Astrocyte of the cerebellum (primary cell): ENCODE measurements around the gene PHOSPHO2.

ENCODE experiments used
- DNase-seq: peaks from one replicate; pipeline ENCODE4 v3.0.0-alpha.2; 2011; ENCODE audit warnings: low read depth
- H3K4me3 ChIP-seq: 2 replicates; pipeline ENCODE4 v1.5.1; 2011; ENCODE audit warnings: mild to moderate bottlenecking, low read depth, low read length, moderate library complexity
- in situ Hi-C: cut with HindIII; loops from 2 replicates; pipeline ENCODE4 v1.10.0; 2017; ENCODE audit warnings: low sequenced_read_pairs
- TF ChIP-seq, protein P1 (sequence below): IDR thresholded peaks from 2 replicates; pipeline ENCODE4 v1.5.1; 2012; ENCODE audit warnings: low read length, low read depth, moderate library complexity, mild to moderate bottlenecking; ENCODE audit errors: missing control alignments

The PHOSPHO2 gene, protein sequence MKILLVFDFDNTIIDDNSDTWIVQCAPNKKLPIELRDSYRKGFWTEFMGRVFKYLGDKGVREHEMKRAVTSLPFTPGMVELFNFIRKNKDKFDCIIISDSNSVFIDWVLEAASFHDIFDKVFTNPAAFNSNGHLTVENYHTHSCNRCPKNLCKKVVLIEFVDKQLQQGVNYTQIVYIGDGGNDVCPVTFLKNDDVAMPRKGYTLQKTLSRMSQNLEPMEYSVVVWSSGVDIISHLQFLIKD

DNA sequence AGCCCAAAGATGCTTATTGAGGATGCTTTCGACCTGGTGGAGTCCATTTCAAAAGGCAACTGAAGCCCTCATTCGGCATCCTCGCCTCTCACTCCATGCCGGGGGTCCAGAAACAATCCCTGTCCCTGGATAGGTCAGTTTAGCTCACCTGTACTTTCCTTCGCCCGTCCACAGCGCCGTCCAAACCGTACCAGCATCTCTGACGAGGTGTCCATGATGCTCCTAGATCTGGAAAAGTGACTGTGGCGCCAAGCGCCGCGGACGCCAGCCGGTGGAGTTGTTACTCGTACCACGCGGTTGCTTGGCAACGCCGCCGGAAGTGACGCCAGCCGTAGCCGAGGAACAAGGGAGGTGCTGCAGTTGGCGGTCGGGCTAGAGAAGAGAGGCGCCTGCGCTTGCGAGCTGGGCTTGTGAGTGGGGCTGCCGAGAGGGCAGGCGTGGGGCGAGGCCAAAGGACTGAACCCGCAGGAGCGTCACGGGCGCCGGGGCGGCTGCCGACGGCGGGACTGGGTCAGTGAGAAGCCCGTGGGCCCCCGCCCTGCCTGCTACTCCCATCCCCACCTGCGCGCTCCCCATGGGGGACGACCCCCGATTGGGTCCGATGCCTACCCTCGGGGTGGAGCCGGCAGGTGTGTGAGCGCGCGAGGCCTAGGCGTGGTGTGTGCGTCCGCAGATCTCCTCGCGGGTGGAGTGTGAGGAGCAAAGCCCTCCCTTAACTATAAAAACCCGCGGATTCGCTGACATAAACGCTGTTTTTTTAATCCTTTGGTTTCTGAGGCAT is at the start of gene PHOSPHO2, which contains the start of gene CFAP210:
PHOSPHO2 (plus strand) TSS at position 357 of the 781 bp plus-strand sequence. CDS start 6,503 bp downstream, outside the sequence.
CFAP210 (minus strand) TSS at position 293 of the 781 bp plus-strand sequence; CDS start at position 215, 78 bp downstream.
- in situ Hi-C loops: no loop called here
- peak within 1 kb of the TSS; percentile 86 for H3K4me3 ChIP-seq
- TF ChIP-seq, protein P1, sequence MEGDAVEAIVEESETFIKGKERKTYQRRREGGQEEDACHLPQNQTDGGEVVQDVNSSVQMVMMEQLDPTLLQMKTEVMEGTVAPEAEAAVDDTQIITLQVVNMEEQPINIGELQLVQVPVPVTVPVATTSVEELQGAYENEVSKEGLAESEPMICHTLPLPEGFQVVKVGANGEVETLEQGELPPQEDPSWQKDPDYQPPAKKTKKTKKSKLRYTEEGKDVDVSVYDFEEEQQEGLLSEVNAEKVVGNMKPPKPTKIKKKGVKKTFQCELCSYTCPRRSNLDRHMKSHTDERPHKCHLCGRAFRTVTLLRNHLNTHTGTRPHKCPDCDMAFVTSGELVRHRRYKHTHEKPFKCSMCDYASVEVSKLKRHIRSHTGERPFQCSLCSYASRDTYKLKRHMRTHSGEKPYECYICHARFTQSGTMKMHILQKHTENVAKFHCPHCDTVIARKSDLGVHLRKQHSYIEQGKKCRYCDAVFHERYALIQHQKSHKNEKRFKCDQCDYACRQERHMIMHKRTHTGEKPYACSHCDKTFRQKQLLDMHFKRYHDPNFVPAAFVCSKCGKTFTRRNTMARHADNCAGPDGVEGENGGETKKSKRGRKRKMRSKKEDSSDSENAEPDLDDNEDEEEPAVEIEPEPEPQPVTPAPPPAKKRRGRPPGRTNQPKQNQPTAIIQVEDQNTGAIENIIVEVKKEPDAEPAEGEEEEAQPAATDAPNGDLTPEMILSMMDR: no peak
- DNase-seq: peak; percentile 91

DNA sequence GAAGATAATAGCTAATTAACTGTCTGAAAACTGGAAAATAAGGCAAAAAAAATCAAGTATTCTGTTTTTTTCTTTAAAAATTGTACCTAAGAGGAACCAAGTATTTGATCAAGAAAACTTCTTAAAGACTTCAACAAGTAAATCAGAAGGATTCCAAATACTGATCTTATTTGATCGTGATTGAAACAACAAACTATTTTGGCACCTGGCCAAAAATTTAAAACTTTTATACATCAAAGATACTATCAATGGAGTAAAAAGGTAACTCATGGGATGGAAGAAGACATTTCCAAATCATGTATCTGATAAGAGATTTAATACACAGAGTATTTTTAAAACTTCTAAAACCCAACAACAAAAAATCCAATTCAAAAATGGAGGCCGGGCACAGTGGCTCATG is 46.8 kb upstream of the PHOSPHO2 start:
- TF ChIP-seq, protein P1: no peak
- no peak for DNase-seq
- no peak overlapping the region for H3K4me3 ChIP-seq
- in situ Hi-C loops: no loop called here

DNA sequence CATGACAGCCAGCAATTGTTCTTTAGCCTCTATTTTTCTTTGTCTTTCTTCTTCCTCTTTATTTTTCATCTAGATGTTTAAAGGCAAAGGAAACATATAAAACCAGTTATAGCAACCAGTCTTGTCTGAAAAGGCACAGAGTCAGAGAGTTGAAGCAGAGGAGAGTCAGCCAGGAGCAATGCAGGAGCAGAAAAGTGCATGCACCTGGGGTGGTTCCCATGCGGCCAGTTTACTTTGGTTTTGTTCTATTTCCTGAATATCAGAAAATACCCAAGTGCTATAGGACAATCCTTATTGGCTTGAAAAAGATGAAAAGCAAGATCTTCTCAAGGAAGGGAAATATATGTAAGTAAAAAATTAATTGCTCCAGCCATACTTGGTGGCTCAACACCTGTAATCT is 45.0 kb upstream of the PHOSPHO2 start:
- no peak overlapping the region for H3K4me3 ChIP-seq
- no peak for DNase-seq
- TF ChIP-seq, protein P1: no peak
- in situ Hi-C loops: no loop called here

DNA sequence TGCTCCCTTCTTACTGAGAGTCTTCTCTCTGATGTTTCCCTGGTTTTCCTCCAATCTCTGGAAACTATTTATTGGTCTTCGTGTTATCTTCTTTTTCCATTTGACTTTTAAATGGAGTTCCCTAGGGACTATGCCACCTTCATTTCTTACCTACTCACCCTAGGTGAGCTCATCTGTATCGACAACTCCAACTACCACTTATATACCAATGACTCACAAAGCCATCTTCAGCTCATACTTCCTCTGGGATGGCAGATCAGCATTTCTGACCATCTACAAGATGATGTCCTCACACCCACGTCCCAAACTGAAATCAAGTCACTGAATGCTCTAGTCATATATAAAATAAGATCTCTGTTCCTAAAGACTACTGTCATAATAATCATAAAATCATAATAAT is 40.6 kb upstream of the PHOSPHO2 start:
- DNase-seq: no peak
- in situ Hi-C loops: no loop called here
- TF ChIP-seq, protein P1: no peak
- no peak overlapping the region for H3K4me3 ChIP-seq

DNA sequence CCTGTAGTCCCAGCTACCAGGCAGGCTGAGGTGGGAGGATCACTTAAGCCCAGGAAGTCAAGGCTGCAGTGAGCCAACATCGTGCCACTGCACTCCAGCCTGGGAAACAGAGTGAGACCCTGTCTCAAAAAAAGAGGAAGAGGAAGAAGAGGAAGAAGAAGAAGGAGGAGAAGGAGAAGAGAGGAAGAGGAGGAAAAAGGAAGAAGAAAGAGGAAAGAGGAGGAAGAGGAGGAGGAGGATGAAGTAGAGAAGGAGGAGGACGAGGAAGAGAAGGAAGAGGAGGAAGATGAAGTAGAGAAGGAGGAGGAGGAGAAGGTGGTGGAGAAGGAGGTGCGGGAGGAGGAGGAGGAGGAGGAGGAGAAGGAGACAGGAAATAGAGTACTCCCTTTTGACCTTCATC is 38.1 kb upstream of the PHOSPHO2 start:
- TF ChIP-seq, protein P1: no peak
- no peak for DNase-seq
- in situ Hi-C loops: no loop called here
- H3K4me3 ChIP-seq: no peak overlapping the region

DNA sequence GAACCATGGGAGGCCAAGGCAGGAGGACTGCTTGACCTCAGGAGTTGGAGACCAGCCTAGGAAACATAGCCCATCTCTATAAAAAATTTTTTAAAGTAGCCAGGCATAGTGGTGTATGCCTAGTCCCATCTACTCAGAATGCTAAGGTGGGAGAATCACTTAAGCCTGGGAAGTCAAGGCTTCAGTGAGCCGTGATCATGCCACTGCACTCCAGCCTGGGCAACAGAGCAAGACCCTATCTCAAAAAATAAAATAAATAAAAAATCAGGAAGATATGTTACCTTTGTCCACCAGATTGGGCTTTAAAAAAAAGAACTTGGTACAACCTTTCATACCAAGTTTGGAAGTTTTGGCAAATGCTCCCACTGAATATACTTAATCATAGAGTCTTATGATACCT is 35.4 kb upstream of the PHOSPHO2 start:
- no peak overlapping the region for H3K4me3 ChIP-seq
- TF ChIP-seq, protein P1: no peak
- no peak for DNase-seq
- in situ Hi-C loops: no loop called here
